ENCODE results near the gene ATP6V1G1. TPM values are rescaled to one million over a fixed set of nuclear protein-coding genes. Genes with fewer than 3 reads are reported as not detected.

The ATP6V1G1 gene, protein sequence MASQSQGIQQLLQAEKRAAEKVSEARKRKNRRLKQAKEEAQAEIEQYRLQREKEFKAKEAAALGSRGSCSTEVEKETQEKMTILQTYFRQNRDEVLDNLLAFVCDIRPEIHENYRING
- 113 to 156 TPM (median 123 TPM) in 5 replicates for total RNA-seq (2022; extraction: Qiagen RNA extraction; ENCODE audit: low read depth)

DNA sequence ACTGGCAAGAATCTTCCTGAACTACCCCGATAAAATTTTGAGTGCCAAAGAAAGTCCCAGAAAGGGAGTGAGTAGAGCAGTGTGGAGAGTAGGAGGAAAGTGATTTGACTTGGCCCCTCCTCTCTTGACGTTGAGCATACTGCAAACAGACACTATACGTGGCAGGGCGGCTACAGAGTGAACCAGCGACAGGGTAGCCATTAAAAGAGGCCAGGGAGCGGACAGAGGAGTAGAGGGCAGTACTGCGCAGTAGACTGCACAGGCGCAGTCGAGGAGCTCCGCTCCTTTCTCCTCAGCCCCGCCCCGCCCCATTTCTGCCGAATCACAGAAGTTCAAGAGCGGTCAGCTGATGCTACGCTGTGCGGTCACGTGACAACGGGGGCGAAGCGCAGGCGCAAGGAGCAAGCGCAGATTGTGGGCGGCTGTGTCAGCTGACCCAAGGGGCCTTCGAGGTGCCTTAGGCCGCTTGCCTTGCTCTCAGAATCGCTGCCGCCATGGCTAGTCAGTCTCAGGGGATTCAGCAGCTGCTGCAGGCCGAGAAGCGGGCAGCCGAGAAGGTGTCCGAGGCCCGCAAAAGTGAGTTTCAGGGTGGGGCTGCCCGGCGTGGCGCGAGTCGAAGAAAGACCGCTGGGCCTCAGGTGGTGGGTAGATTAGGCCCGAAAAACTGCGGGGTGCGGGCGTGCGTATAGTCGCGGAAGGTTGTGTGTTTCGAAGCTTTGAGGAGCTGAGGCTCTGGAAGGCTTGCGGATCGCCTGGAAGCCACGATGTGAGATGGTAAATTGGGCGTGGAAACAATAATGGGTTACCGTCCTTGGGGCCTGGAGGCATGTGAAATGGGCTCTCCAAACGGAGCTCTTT, at the start of gene ATP6V1G1:
Gene ATP6V1G1 (plus strand): TSS at position 425 of the 858 bp plus-strand sequence. CDS start 70 bp downstream, at position 495.

Other genes starting within 250 kb of the ATP6V1G1 start
- gene AKNA, start 199.8 kb upstream of the ATP6V1G1 start, total RNA-seq (2022; extraction: Qiagen RNA extraction; ENCODE audit: low read depth), result 4.0 to 4.6 TPM (median 4.3 TPM) in 5 replicates
- 5.2 to 8.1 TPM (median 6.9 TPM) in 5 replicates for gene WHRN, start 82.3 kb upstream of the ATP6V1G1 start, total RNA-seq (2022; extraction: Qiagen RNA extraction; ENCODE audit: low read depth)
- gene TMEM268, start 23.5 kb downstream of the ATP6V1G1 start, total RNA-seq (2022; extraction: Qiagen RNA extraction; ENCODE audit: low read depth), result 10.7 to 15.1 TPM (median 13.5 TPM) in 5 replicates
- gene TEX53, start 70.0 kb downstream of the ATP6V1G1 start, total RNA-seq (2022; extraction: Qiagen RNA extraction; ENCODE audit: low read depth), result not detected in 5 replicates
- not detected in 5 replicates for gene TEX48, start 94.4 kb downstream of the ATP6V1G1 start, total RNA-seq (2022; extraction: Qiagen RNA extraction; ENCODE audit: low read depth)
- 0.27 to 0.44 TPM (median 0.40 TPM) in 5 replicates for gene TNFSF15, start 218.3 kb downstream of the ATP6V1G1 start, total RNA-seq (2022; extraction: Qiagen RNA extraction; ENCODE audit: low read depth)

Data from A549 treated with DMSO at 1 μM for 4 hours (cell line).